Measurements from ENCODE around the gene TMEM266.
A peak's percentile ranks its signal among the peaks of the same experiment; 100 is the strongest.

Gene TMEM266

GRCh38 chr15:76189106-76189505 is 129.3 kb downstream of the TMEM266 start:
- no peak for DNase-seq

GRCh38 chr15:76190070-76190564 is 130.3 kb downstream of the TMEM266 start:
- DNase-seq = no peak

- DNase-seq = peak; percentile 51
Measured at GRCh38 chr15:76190751-76191538, 131.2 kb downstream of the TMEM266 start.

- DNase-seq = no peak
Measured at GRCh38 chr15:76191539-76192244, 131.9 kb downstream of the TMEM266 start.

GRCh38 chr15:76192715-76193114 is 132.9 kb downstream of the TMEM266 start:
- DNase-seq = no peak

- no peak for DNase-seq
Measured at GRCh38 chr15:76193934-76194333, 134.1 kb downstream of the TMEM266 start.

- no peak for DNase-seq
Measured at GRCh38 chr15:76195506-76196268, 135.9 kb downstream of the TMEM266 start.

GRCh38 chr15:76196269-76197231 is 136.8 kb downstream of the TMEM266 start:
- DNase-seq = peak; percentile 33

- no peak for DNase-seq
Measured at GRCh38 chr15:76197703-76198455, 138.1 kb downstream of the TMEM266 start.

GRCh38 chr15:76198456-76199105 is 138.8 kb downstream of the TMEM266 start:
- no peak for DNase-seq

- DNase-seq = no peak
Measured at GRCh38 chr15:76199106-76200082, 139.6 kb downstream of the TMEM266 start.

GRCh38 chr15:76200083-76200465 is 140.3 kb downstream of the TMEM266 start:
- no peak for DNase-seq

GRCh38 chr15:76200641-76201105 is 140.9 kb downstream of the TMEM266 start:
- no peak for DNase-seq

- no peak for DNase-seq
Measured at GRCh38 chr15:76201536-76202255, 141.9 kb downstream of the TMEM266 start.

- no peak for DNase-seq
Measured at GRCh38 chr15:76203346-76204108, 143.7 kb downstream of the TMEM266 start.

GRCh38 chr15:76204109-76204845 is 144.5 kb downstream of the TMEM266 start:
- DNase-seq = no peak

- no peak for DNase-seq
Measured at GRCh38 chr15:76204916-76205460, 145.2 kb downstream of the TMEM266 start.

All from NCI-H1694 (cell line).